Vagina (tissue), 2 donors: Measurements from ENCODE around the gene GRP.

Source experiments
- CTCF ChIP-seq, 3 experiments: fragments of 450-650 bp in 2 of 3; fragments of 200-600 bp in 1 of 3; sonication (generic) in 1 of 3; IDR thresholded peaks; one replicate each; pipeline ENCODE4 v1.5.1; 2017 to 2019; ENCODE audit warnings: antibody characterized with exemption in 3 of 3, mild to moderate bottlenecking in 2 of 3, moderate library complexity in 2 of 3
- POLR2A ChIP-seq, 2 donors: fragments of 450-650 bp; IDR thresholded peaks; one replicate each; pipeline ENCODE4 v1.6.1; 2017; ENCODE audit warnings: antibody characterized with exemption in 2 of 2, mild to moderate bottlenecking in 2 of 2, moderate library complexity in 2 of 2

GRCh38 chr18:59218018-59218417 is 1.9 kb upstream of the GRP start:
- TF ChIP-seq POLR2A (IDR thresholded peaks at IDR 0.05), result no peak
- TF ChIP-seq CTCF (IDR thresholded peaks at IDR 0.05), result no peak
